Progenitor cell of endocrine pancreas (in vitro differentiated cells): ENCODE measurements around the gene HEATR5A. TPM values are rescaled to one million over a fixed set of nuclear protein-coding genes. Genes with fewer than 3 reads are reported as not detected.

Source experiments
- DNase-seq: peaks from one replicate; pipeline ENCODE4 v3.0.0; 2021; ENCODE audit warnings: low spot score; ENCODE audit not compliant: unreplicated experiment
- H3K27ac Mint-ChIP-seq: 2 replicates; pipeline ENCODE4 v1.8.0; 2021; ENCODE audit warnings: mild to moderate bottlenecking, moderate library complexity, mixed read lengths
- H3K27me3 Mint-ChIP-seq: 2 replicates; pipeline ENCODE4 v1.8.0; 2021; ENCODE audit warnings: mixed read lengths
- H3K36me3 Mint-ChIP-seq: 2 replicates; pipeline ENCODE4 v1.8.0; 2022; ENCODE audit warnings: mixed read lengths; ENCODE audit not compliant: insufficient read depth
- H3K4me1 Mint-ChIP-seq: 2 replicates; pipeline ENCODE4 v1.8.0; 2021; ENCODE audit warnings: low read depth, mixed read lengths
- H3K4me3 Mint-ChIP-seq: 2 replicates; pipeline ENCODE4 v1.8.0; 2021; ENCODE audit warnings: low read depth, mild to moderate bottlenecking, moderate library complexity, mixed read lengths
- H3K9me3 Mint-ChIP-seq: 2 replicates; pipeline ENCODE4 v1.8.0; 2021; ENCODE audit warnings: low read depth, mixed read lengths
- CTCF ChIP-seq: fragments of 200-600 bp; sonication (generic); IDR thresholded peaks from one replicate; pipeline ENCODE4 v1.5.0; 2021; ENCODE audit warnings: antibody characterized with exemption, mild to moderate bottlenecking; ENCODE audit not compliant: unreplicated experiment
- total RNA-seq: library from RNA; stranded (reverse); gene quantifications from 2 replicates; pipeline ENCODE4 v1.2.1, GENCODE V29; 2021

HEATR5A gene
- total RNA-seq, 1 donor from 2014 or later: 28.3 TPM

- Mint-ChIP-seq H3K27me3 (no peaks in the 10 kb centered on the region), H3K4me1 (no peaks in the 10 kb centered on the region), H3K36me3 (peaks cover 2% of the 10 kb centered on the region), H3K4me3 (no peak overlapping the region), H3K27ac (no peak overlapping the region), H3K9me3 (no peaks in the 10 kb centered on the region)
- TF ChIP-seq CTCF: no peak
- DNase-seq: no peak
Observed at GRCh38 chr14:31360919-31361662, 59.3 kb downstream of the HEATR5A start.

GRCh38 chr14:31357279-31357678, 63.1 kb downstream of the HEATR5A start:
- Mint-ChIP-seq H3K4me3 (no peak overlapping the region), H3K36me3 (peaks cover 2% of the 10 kb centered on the region), H3K9me3 (no peaks in the 10 kb centered on the region), H3K4me1 (no peaks in the 10 kb centered on the region), H3K27ac (no peak overlapping the region), H3K27me3 (no peaks in the 10 kb centered on the region)
- no peak for TF ChIP-seq CTCF
- DNase-seq: no peak

GRCh38 chr14:31346097-31346496, 74.3 kb downstream of the HEATR5A start:
- no peaks in the 10 kb centered on the region for H3K4me1 Mint-ChIP-seq
- H3K36me3 Mint-ChIP-seq: peaks cover 3% of the 10 kb centered on the region
- H3K4me3 Mint-ChIP-seq: no peak overlapping the region
- TF ChIP-seq CTCF: no peak
- H3K9me3 Mint-ChIP-seq: no peaks in the 10 kb centered on the region
- H3K27ac Mint-ChIP-seq: no peak overlapping the region
- DNase-seq: no peak
- no peaks in the 10 kb centered on the region for H3K27me3 Mint-ChIP-seq

- H3K27ac Mint-ChIP-seq: no peak overlapping the region
- H3K9me3 Mint-ChIP-seq: no peaks in the 10 kb centered on the region
- H3K4me3 Mint-ChIP-seq: no peak overlapping the region
Observed at GRCh38 chr14:31341280-31341679, 79.1 kb downstream of the HEATR5A start.

More at GRCh38 chr14:31341280-31341679, 79.1 kb downstream of the HEATR5A start:
- no peak for DNase-seq
- Mint-ChIP-seq H3K4me1 (peaks cover 6% of the 10 kb centered on the region), H3K27me3 (no peaks in the 10 kb centered on the region), H3K36me3 (peaks cover 5% of the 10 kb centered on the region)
- TF ChIP-seq CTCF: no peak
